ENCODE results near the gene PSMG4. TPM values are rescaled to one million over a fixed set of nuclear protein-coding genes. Genes with fewer than 3 reads are reported as not detected.
A peak's percentile ranks its signal among the peaks of the same experiment; 100 is the strongest.

The PSMG4 gene
- total RNA-seq, 1 experiment from 2014 or later, result 20.9 TPM

- H3K4me3 Mint-ChIP-seq (ENCODE audit: unreplicated experiment), result no peak overlapping the region
- peaks cover 9% of the 10 kb centered on the region for H3K9me3 Mint-ChIP-seq (ENCODE audit: unreplicated experiment)
- ChIA-PET CTCF (no interaction called here), POLR2A (no interaction called here)
- Histone ChIP-seq H3K27me3 (replicated peaks; ENCODE audit: control insufficient read depth, insufficient read depth, low read length) (no peaks in the 10 kb centered on the region), H3K9me3 (no peaks in the 10 kb centered on the region), H3K36me3 (ENCODE audit: control insufficient read depth, insufficient read depth, low read length) (no peaks in the 10 kb centered on the region), H3K4me1 (peaks cover 9% of the 10 kb centered on the region), H3K4me3 (ENCODE audit: low read depth, low read length) (no peak overlapping the region)
- peaks cover 36% of the 10 kb centered on the region for H3K36me3 Mint-ChIP-seq (ENCODE audit: insufficient read depth, unreplicated experiment)
- DNase-seq, result no peak
- TF ChIP-seq CTCF (IDR thresholded peaks at IDR 0.05; ENCODE audit: insufficient read depth in 1 of 2, low read depth in 1 of 2, low read length in 1 of 2, severe bottlenecking in 1 of 2, unreplicated experiment in 1 of 2), result no peak
- peaks cover 11% of the 10 kb centered on the region for H3K27me3 Mint-ChIP-seq (ENCODE audit: insufficient read depth, unreplicated experiment)
- H3K4me1 Mint-ChIP-seq (ENCODE audit: low read depth, unreplicated experiment), result peaks cover 6% of the 10 kb centered on the region
- BruUV-seq (replicated peaks), result no TSS peak
- intact Hi-C loops (cut with micrococcal nuclease; ENCODE audit: unreplicated experiment), result no loop called here
- no peak overlapping the region for H3K27ac Mint-ChIP-seq (ENCODE audit: unreplicated experiment)
These were observed 36.2 kb upstream of the PSMG4 start for GRCh38 chr6:3222506-3223038.

GRCh38 chr6:3226042-3226441, 32.7 kb upstream of the PSMG4 start:
- no peak for TF ChIP-seq CTCF (IDR thresholded peaks at IDR 0.05; ENCODE audit: insufficient read depth in 1 of 2, low read depth in 1 of 2, low read length in 1 of 2, severe bottlenecking in 1 of 2, unreplicated experiment in 1 of 2)
- Histone ChIP-seq H3K27me3 (replicated peaks; ENCODE audit: control insufficient read depth, insufficient read depth, low read length) (no peaks in the 10 kb centered on the region), H3K9me3 (no peaks in the 10 kb centered on the region), H3K36me3 (ENCODE audit: control insufficient read depth, insufficient read depth, low read length) (no peaks in the 10 kb centered on the region), H3K4me1 (peaks cover 14% of the 10 kb centered on the region), H3K4me3 (ENCODE audit: low read depth, low read length) (no peak overlapping the region)
- Mint-ChIP-seq H3K36me3 (ENCODE audit: insufficient read depth, unreplicated experiment) (peaks cover 45% of the 10 kb centered on the region), H3K27ac (ENCODE audit: unreplicated experiment) (peak overlapping the region; percentile 53), H3K27me3 (ENCODE audit: insufficient read depth, unreplicated experiment) (peaks cover 6% of the 10 kb centered on the region), H3K9me3 (ENCODE audit: unreplicated experiment) (peaks cover 9% of the 10 kb centered on the region), H3K4me1 (ENCODE audit: low read depth, unreplicated experiment) (peaks cover 7% of the 10 kb centered on the region), H3K4me3 (ENCODE audit: unreplicated experiment) (peak overlapping the region; percentile 82)
- DNase-seq, result no peak
- ChIA-PET CTCF (interaction anchor here (0.8 to 1.3 kb wide), 3 partner anchors 21 to 69 kb away, joined by 3 read pairs; partner anchors contain the start of gene TUBB2A), POLR2A (interaction anchor here (1.3 kb wide), 1 partner anchor 69 kb away, joined by 6 read pairs; the partner anchor contains the start of gene TUBB2A)
- no TSS peak for BruUV-seq (replicated peaks)
- intact Hi-C loops (cut with micrococcal nuclease; ENCODE audit: unreplicated experiment), result no loop called here

- Mint-ChIP-seq H3K4me1 (ENCODE audit: low read depth, unreplicated experiment) (peaks cover 7% of the 10 kb centered on the region), H3K9me3 (ENCODE audit: unreplicated experiment) (peaks cover 7% of the 10 kb centered on the region), H3K27ac (ENCODE audit: unreplicated experiment) (peak overlapping the region; percentile 53), H3K27me3 (ENCODE audit: insufficient read depth, unreplicated experiment) (peaks cover 6% of the 10 kb centered on the region), H3K4me3 (ENCODE audit: unreplicated experiment) (peak overlapping the region; percentile 82), H3K36me3 (ENCODE audit: insufficient read depth, unreplicated experiment) (peaks cover 47% of the 10 kb centered on the region)
- no peaks in the 10 kb centered on the region for H3K36me3 ChIP-seq (ENCODE audit: control insufficient read depth, insufficient read depth, low read length)
- H3K4me1 ChIP-seq, result peaks cover 14% of the 10 kb centered on the region
- H3K27me3 ChIP-seq (replicated peaks; ENCODE audit: control insufficient read depth, insufficient read depth, low read length), result no peaks in the 10 kb centered on the region
- peak in 1 of 2 experiments; percentile 42 for DNase-seq
- intact Hi-C loops (cut with micrococcal nuclease; ENCODE audit: unreplicated experiment), result no loop called here
- no peaks in the 10 kb centered on the region for H3K9me3 ChIP-seq
- ChIA-PET POLR2A (interaction anchor here (0.6 to 1.3 kb wide), 4 partner anchors 20 to 227 kb away, joined by 3 to 7 read pairs (median 5); partner anchors contain the start of gene TUBB2A), CTCF (interaction anchor here (0.7 to 1.3 kb wide), 5 partner anchors 11 to 382 kb away, joined by 3 read pairs; partner anchors contain the start of gene TUBB2A)
- H3K4me3 ChIP-seq (ENCODE audit: low read depth, low read length), result peak overlapping the region; percentile 58
- TF ChIP-seq CTCF (IDR thresholded peaks at IDR 0.05; ENCODE audit: insufficient read depth in 1 of 2, low read depth in 1 of 2, low read length in 1 of 2, severe bottlenecking in 1 of 2, unreplicated experiment in 1 of 2), result no peak
- BruUV-seq (replicated peaks), result TSS peak; percentile 57
These were observed 32.0 kb upstream of the PSMG4 start for GRCh38 chr6:3226481-3227362.
